Esophagus mucosa (tissue), 1 donor: ENCODE results near the gene RPTOR. TPM values are rescaled to one million over a fixed set of nuclear protein-coding genes. Genes with fewer than 3 reads are reported as not detected.

Experiments
- ATAC-seq: fragments of 200-7000 bp; cut with Tn5 transposase; one replicate; pipeline ENCODE4 v1.9.1; 2020
- total RNA-seq: library from RNA; stranded (reverse); gene quantifications from one replicate; pipeline ENCODE4 v1.2.4, GENCODE V29; 2023
- donor health status: DM: yes; HTN: yes; CAD: no.

Gene RPTOR
- total RNA-seq, 1 donor from 2014 or later: 14.9 TPM

GRCh38 chr17:80854220-80854619 is 309.6 kb downstream of the RPTOR start:
- no peak for ATAC-seq

- no peak for ATAC-seq
Measured at GRCh38 chr17:80855196-80855947, 310.7 kb downstream of the RPTOR start.

GRCh38 chr17:80855948-80856862 is 311.6 kb downstream of the RPTOR start:
- peak; percentile 94 for ATAC-seq

GRCh38 chr17:80856863-80857755 is 312.5 kb downstream of the RPTOR start:
- ATAC-seq: no peak

DNA sequence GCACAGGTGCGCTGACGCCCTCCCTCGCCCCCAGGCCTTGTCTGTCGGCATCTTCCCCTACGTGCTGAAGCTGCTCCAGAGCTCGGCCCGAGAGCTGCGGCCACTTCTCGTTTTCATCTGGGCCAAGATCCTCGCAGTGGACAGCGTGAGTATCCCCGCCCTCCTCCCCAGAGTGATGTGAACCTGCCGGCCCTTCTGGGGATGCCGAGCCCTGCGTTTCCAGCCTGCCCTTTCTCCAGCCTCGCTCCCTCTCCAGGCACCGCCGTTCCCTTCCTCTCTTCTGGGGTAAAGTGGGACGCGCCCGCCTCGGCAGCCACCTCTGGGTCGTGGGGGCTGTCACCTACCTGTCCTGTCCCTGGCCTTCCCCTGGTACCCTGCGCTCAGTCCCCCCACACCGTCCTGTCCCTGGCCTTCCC is 313.1 kb downstream of the RPTOR start:
- no peak for ATAC-seq

DNA sequence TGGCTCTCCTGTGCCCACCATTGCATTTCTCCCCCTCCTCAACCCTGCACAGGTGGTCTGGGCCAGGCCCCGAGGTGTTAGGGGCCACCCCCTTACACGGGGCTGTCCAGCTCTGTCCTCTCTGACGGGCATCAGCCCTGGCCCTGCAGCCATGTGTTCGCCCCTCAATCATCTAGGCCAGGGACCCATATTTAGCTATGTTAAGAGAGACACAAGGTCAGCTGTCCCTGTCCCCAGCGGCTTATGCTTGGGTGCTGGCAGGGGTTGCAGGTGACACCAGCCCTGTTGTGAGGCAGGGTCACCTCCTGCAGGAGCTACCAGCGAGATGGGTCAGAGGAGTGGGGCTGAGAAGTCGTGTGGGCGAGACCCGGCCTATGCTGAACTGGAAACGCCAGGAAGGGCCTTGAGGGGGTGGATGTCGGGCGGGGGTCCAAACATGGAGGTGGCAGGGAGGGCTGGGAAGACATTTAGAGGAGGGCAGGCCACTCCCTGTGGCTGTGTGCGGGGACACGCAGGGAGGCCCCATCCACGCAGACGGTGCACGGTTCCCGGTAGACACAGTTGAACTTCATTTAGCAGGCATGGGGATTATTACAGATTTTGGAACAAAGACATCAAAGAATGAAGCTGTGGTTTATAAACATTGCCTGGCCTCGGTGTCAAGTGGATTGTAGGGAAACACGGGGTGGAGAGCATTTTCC is 313.8 kb downstream of the RPTOR start:
- ATAC-seq: no peak

- peak; percentile 14 for ATAC-seq
Measured at GRCh38 chr17:80859002-80859941, 314.6 kb downstream of the RPTOR start.

DNA sequence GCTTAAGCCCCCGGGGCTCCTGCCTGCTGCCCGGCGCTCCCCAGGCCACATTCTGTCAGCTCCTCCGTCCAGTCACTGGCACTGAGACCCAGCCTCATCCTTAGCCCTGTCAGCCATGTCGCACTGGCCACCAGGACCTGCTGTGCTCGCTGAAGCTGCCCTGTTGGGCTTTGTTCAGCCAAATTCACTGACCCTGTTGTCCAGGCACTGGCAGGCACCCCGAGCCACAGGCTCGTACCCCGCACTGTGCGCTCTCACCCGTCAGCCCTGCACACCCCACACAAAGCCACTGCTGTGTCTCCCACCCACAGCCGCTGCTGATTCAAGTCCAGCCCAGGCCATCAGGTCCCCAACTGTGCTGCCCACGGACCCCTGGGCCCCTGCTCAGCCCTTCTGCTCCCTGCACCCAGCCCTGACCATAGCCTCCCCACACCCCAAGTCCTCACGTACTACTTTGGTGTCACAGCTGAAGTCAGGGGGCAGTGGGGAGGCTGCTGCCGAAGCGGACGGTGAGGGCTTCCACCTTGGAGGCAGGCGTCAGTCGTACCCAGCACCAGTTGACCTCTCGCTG is 315.5 kb downstream of the RPTOR start:
- no peak for ATAC-seq

GRCh38 chr17:80860703-80861417 is 316.2 kb downstream of the RPTOR start:
- no peak for ATAC-seq

DNA sequence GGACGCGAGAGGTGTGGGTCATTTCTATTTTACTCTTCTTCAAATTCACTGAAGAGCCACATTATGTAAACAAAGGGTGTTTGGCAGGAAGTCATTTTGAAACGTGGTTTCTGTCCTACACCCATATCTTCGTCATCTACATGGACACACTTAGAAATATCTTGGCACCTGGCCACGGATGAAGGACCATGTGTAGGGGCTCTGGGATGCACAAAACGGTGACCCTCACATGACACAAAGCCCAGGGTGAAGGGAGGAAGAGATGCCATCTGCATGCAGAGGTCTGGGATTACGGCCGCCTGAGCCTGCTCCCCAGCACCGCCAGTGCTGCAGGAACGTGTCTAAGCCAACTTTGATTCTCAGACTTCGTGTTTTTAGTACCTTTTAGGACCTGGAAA is 316.8 kb downstream of the RPTOR start:
- ATAC-seq: no peak

GRCh38 chr17:80861892-80862291 is 317.3 kb downstream of the RPTOR start:
- ATAC-seq: peak; percentile 69

- no peak for ATAC-seq
Measured at GRCh38 chr17:80862481-80862961, 317.9 kb downstream of the RPTOR start.

- ATAC-seq: no peak
Measured at GRCh38 chr17:80862978-80863377, 318.3 kb downstream of the RPTOR start.

- ATAC-seq: no peak
Measured at GRCh38 chr17:80863626-80864025, 319.0 kb downstream of the RPTOR start.

DNA sequence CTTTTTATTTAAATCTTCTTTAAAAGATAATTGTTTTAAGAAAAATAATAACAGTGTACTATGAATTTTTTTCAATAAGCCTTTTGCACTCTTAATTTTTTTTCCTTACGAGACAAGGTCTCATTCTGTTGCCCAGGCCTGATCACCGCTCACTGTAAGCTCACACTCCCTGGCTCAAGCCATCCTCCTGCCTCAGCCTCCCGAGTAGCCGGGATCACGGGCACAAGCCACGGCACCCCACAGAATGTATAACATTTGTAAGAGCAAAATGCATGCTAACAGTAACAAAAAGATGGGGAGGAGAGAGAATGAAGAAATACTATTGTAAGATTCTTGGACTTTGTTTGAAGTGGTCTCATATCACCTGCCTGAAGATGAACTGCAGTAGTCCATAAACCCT is 320.1 kb downstream of the RPTOR start:
- no peak for ATAC-seq

- ATAC-seq: peak; percentile 64
Measured at GRCh38 chr17:80866050-80866793, 321.6 kb downstream of the RPTOR start.

- ATAC-seq: no peak
Measured at GRCh38 chr17:80868022-80868609, 323.5 kb downstream of the RPTOR start.

GRCh38 chr17:80869481-80870145 is 325.0 kb downstream of the RPTOR start:
- ATAC-seq: no peak
